Activated CD8-positive, alpha-beta memory T cell treated with anti-CD3 and anti-CD28 coated beads for 1 hour (primary cell): ENCODE measurements around the gene NAA25.
"Not testable (repeated sequence)": the region's sequence is repeated elsewhere in the genome, so short reads cannot be mapped to it uniquely, and the experiment has no call there.

Experiments
- DNase-seq, 2 donors: peaks; one replicate each; pipeline ENCODE4 v3.0.0-alpha.2; 2020; ENCODE audit warnings: low read depth in 1 of 2; ENCODE audit errors: extremely low read depth in 1 of 2

NAA25 gene

DNA sequence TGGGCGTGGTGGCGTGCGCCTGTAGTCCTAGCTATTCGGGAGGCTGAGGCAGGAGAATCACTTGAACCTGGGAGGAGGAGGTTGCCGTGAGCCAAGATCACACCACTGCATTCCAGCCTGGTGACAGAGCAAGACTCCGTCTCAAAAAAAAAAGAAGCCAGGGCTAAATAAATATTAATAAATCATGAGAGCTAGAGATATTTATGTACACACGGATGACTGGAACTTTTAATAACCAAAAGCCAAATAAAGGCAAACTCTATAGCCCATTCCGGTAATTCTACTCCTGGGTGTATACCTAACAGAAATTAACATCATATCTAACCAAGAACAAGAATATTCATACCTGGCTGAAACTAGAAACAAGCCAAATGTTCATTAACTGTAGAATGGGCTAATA is 9.1 kb upstream of the NAA25 start:
- DNase-seq: no peak

DNA sequence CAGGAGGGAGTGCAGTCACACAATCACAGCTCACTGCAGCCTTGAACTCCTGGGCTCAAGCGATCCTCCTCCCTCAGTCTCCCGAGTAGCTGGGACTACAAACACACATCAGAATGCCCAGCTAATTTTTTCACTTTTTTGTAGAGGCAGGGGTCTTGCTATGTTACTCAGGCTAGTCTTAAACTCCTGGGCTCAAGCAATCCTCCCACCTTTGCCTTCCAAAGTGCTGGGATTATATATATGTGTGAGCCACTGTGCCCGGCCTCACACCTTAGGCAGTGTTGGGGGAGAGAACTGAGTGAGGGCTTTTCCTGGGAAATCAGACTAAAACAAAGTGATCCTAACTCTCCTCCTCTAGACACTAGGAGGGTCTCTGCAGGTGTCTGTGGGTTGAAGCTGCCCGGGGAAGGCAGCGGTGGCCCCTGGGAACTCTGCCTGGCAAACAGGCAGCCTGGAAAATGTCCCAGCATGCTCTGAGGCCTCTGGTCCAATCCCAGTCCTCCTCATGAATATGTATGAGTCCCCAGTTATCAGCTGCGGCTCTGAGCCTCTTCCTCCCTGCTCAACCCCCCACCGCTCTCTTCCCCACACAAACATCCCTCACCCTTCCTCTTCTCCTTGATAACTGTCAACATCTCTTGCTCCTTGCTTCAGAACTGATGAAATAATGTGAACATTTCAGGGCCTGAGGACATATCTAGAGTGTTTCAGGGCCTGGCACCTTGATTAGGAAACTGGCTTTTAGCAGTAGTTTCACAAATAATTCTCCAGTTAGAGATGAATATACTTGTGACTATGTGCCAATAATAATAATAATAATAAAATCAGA is 7.9 kb upstream of the NAA25 start:
- no peak for DNase-seq

DNA sequence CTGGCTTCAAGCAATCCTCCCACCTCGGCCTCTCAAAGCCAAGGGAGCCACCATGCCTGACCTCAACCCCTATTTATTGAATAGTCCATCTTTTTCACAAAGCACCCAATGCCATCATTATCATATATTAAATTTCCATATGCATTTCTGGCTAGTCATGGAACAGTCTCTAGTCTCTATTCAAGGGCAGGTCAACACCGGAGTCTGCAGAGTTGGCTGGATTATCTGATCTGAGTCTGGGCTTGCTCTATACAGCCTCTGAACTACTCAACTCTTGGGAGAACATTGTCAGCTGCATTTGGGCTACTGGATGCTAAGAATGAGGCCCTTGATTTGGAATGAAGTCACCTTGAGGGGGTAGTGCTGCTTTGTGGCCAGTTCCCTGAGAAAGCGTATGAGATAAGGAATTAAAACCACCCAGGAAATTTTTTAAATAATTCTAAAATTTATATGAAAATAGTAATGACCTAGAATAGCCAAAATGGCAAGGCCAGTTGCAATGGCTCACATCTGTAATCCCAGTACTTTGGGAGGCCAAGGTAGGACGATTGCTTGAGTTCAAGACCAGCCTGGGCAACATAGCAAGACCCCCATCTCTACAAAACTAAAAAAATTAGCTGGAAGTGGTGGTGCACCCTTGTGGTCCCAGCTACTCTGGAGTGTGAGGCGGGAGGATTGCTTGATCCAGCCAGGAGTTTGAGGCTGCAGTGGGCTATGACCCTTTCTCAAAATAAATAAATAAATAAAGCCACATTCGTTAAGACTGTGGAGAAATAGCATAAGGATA is 6.9 kb upstream of the NAA25 start:
- no peak for DNase-seq

DNA sequence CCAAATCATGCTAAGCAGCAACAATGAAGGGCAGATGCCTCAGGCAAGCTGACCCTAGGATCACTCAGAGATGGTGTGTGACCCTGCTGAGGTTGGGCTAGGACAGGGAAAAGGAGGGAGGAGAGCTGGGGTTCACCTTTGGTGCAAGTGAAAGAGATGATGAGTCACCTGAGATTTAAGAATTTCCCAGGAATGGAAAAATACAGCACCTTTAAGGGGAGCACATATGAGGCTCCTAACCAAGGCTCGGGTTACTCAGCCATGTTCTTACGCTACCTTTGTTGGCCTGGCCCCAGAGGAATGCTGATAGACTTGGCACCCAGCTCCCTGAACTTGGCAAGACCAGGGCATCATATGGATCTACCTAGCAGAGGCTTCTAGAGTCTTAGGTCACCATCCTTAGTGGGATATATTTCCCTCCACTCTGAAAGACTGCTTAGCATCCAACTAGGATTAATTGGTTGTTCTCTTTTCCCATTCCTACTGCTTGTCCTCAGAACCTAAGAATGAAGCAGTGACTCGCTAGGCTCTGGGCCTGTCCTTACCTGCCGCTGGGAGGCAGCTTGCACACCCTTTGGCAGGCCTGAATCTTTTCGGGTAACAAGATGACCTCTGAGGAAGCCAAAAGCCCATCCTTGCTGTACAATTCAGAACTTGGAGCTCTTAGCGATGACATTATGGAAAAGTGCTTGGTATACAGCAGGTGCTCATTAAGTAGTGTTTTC is 4.0 kb upstream of the NAA25 start:
- no peak for DNase-seq

DNA sequence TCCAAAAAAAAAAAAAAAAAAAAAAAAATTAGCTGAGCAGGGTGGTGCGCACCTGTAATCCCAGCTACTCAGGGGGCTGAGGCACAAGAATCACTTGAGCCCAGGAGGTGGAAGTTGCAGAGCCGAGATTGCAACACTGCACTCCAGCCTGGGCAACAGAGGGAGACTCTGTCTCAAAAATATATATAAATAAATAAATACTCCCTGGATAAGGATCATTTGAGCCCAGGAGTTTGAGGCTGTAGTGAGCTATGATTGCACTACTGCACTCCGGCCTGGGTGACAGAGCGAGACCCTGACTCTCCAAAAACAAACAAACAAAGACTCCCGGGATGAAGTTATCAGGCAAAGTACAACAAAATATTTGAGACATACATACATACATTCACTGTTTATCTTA is 3.3 kb upstream of the NAA25 start:
- DNase-seq: no peak

DNA sequence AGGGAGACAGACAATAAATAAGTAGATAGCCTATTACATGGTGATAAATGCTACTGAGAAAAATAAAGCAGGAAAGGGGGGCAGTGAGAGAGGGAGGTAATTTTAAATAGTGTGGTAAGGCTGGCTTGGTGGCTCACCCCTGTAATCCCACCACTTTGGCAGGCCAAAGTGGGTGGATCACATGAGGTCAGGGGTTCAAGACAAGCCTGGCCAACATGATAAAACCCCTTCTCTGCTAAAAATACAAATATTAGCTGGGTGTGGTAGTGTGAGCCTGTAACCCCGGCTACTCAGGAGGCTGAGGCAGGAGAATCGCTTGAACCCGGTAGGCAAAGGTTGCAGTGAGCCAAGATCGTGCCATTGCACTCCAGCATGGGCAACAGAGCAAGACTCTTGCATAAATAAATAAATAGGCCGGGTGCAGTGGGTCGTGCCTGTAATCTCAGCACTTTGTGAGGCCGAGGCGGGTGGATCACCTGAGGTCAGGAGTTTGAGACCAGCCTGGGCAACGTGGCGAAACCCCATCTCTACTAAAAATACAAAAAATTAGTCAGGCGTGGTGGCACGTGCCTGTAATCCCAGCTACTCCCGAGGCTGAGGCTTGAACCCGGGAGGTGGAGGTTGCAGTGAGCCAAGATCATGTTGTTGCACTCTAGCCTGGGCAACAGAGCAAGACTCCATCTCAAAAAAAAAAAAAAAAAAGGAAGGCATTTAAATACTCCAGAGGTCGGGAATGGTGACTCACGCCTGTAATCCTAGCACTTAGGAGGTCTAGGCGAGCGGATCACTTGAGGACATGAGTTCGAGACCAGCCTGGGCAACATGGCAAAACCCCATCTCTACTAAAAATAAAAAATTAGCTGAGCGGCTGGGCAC is 2.4 kb upstream of the NAA25 start:
- not testable (repeated sequence) for DNase-seq

DNA sequence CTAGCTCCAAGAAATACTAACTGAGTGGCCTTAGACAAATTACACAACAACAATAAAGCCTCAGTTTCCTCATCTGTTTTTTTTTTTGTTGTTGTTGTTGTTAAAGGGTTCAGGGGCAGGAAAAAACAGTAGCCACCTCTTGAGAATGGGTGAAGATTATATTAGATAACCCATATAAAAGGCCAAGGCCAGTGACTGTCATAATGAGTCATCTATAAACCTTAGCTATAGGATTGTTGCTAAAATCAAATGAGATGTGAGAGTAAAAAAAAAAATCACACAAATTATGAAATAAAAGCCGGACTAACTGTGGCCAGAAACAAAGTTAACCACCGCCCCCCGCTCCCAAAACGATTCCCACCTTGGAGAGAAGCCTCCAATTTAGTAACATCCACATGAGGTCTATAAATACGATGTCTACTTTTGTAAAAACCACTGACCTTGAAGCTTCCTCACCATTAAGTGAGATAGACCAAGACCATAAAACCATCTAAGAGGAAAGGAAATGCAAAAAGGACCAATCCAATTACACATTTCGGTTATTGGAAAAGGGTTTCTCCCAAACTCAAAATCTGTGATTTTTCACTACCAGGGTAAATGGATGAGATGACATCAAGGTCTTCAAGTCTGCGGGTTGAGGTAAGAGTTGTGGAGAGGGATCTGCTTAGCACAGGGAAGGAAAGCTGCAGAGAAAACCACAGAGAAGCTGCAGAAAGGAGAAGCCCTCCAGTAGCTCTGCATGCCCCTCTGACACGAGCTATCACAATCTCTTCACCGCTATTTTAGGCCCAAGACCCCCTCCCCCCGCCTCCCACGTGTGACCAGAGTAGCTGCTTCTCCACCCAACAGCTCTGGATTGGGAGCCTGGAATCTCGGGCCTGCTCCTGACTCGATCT is 1.0 kb downstream of the NAA25 start:
- DNase-seq: no peak

DNA sequence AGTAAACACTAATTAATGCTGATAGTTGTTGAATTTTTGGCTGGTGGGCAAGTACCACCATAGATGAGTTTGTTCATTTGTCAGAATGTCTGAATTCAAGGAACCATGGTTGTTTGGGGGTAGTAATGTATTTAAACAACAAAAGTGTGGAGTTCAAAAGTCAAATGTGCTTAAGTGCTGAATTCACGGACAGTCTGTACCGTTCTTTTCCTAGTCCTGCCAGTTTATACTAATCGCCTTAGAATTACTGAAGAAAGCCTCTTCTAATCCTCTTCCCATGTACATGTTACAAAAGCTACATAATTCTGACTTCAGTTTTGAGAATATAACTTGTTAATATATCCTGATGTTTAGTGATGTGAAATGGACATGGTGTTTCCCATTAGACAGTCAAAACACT is 2.7 kb downstream of the NAA25 start:
- DNase-seq: no peak

DNA sequence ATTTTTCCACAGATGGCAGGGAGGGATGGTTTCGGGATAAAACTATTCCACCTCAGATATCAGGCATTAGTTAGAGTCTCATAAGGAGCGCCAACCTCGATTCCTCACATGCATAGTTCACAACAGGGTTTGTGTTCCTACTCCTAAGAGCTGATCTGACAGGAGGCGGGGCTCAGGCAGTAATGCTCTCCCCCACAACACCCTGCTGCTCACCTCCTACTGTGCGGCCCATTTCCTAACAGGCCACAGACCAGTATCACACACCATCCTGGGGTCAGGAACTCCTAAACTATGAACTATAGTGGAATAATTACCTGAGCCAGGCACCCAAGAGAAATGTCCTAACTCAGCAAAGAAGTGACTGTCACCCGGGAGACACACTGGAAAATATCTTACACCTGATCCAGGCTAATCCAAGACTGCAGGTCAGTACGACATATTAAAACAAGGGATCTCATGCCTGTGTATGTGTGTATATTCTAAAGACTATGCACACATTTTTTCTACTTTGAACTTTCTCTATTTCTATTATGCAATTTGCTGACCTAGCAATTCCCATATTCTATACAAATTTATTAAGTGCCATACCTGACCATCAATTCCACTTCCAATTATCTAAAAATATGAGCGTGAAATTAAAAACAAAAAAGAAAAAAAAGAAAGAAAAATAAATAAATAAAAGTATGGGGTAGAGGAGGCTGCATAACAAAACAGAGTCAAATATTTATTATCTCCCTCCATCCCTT is 4.7 kb downstream of the NAA25 start:
- no peak for DNase-seq

DNA sequence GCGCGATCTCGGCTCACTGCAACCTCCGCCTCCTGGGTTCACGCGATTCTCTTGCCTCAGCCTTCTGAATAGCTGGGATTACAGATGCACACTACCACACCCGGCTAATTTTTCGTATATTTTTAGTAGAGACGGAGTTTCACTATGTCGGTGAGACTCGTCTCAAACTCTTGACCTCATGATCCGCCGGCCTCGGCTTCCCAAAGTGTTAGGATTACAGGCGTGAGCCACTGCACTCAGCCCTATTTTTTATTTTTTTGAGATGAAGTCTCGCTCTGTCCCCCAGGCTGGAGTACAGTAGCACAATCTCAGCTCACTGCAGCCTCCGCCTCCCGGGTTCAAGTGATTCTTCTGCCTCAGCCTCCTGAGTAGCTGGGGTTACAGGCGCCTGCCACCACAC is 5.8 kb downstream of the NAA25 start:
- not testable (repeated sequence) for DNase-seq

DNA sequence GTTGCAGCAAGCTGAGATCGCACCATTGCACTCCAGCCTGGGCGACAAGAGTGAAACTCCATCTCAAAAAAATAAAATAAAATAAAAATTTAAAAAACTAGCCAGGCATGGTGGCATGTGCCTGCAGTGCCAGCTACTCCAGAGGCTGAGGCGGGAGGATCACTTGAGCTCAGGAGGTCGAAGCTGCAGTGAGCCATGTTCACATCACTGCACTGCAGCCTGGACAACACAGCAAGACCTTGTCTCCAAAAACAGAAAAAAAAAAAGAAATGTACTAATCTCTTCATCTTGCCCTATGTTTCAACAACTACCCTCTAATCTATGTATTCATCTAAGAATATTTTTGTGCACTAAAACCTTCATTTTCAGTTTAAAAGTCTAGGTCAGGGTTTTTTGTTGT is 6.5 kb downstream of the NAA25 start:
- no peak for DNase-seq

DNA sequence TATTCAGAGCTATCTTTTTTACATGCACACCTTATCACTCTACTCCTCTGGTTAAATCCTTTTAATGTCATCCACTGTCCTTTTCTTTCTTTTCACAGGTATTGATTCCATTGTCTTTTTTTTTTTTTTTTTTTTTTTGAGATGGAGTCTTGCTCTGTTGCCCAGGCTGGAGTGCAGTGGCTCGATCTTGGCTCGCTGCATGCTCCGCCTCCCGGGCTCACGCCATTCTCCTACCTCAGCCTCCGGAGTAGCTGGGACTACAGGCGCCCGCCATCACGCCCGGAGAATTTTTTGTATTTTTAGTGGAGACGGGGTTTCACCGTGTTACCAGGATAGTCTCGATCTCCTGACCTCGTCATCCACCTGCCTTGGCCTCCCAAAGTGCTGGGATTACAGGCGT is 8.1 kb downstream of the NAA25 start:
- DNase-seq: not testable (repeated sequence)

DNA sequence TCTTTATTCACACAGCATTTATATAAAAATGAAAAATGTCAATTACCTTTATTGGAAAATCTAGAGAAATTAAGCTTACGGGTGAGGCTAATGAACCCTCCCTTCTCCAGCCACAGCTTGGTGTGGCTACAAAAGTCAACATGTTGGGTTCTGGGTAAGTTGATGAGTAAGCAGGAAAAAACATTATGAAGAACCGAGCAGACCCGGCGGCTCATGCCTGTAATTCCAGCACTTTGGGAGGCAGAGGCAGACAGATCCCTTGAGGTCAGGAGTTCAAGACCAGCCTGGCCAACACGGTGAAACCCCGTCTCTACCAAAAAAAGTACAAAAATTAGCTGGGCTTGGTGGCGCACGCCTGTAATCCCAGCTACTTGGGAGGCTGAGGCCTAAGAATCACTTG is 10.9 kb downstream of the NAA25 start:
- DNase-seq: no peak

DNA sequence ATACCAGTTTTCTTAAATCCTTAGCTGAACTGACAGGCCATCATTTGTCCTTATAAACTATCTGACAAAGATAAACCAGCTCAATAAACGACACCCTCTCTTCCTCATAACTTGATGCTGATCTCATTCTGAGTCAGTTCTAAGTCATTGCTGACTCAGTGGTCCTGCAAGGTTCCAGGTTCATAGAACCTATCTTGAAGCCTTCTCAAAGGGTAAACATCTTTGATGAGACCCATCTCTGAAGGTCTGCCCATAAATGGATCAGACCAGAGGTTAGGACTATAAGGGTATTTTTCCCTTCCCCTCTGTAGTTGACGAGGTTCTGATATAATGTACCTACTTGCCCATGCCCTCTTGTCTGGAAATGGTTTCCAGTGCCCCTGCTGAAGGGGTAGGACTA is 11.9 kb downstream of the NAA25 start:
- DNase-seq: no peak

DNA sequence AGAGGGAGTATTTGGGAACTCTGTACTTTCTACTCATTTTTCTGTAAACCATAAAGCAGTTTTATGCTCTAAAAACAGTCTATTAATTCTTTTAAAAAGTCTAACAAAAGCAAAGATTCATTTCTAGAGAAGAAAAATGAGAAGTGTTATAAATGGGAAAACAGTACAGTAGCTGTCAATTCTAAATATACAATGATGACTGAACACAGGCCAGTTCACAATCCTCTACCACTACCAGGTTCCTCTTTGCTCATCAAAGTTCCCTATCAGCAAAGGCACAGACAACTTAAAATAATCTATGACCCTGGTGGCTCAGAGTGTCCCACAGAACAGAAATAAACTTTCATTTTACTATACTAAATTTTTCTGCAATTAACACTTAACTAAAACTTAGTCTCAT is 12.5 kb downstream of the NAA25 start:
- DNase-seq: no peak

DNA sequence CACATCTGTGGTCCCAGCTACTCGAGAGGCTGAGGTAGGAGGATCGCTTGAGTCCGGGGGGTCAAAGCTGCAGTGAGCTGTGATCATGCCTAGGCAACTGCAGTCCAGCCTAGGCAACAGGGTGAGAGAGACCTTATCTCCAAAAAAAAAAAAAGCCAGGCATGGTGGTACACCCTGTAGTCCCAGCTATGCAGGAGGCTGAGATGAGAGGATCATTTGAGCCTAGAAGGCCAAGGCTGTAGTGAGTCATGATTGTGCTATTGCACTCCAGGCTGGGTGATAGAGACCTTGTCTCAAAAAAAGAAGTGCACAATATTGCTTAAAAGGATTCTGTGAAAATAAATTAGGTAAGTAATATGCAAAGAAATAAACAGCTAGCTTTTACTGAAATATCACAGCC is 17.0 kb downstream of the NAA25 start:
- no peak for DNase-seq

DNA sequence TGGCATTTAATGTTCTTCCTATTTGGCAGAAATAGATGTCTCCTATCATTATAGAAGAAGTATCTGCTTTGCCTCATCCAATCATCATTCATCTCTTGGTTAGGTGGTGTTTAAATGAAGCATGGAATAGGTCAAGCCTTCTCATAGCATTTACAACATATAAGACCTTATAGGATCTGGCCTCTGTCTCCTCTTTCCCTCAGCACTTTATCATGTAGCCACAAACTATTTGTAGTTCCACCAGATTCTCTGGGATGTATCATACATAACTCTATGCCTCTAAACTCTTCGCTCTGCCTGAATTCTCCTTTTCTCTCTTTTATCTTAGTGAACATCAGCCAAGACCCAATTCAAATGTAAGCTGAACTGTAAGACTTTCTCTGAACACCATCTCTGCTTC is 20.7 kb downstream of the NAA25 start:
- DNase-seq: no peak

DNA sequence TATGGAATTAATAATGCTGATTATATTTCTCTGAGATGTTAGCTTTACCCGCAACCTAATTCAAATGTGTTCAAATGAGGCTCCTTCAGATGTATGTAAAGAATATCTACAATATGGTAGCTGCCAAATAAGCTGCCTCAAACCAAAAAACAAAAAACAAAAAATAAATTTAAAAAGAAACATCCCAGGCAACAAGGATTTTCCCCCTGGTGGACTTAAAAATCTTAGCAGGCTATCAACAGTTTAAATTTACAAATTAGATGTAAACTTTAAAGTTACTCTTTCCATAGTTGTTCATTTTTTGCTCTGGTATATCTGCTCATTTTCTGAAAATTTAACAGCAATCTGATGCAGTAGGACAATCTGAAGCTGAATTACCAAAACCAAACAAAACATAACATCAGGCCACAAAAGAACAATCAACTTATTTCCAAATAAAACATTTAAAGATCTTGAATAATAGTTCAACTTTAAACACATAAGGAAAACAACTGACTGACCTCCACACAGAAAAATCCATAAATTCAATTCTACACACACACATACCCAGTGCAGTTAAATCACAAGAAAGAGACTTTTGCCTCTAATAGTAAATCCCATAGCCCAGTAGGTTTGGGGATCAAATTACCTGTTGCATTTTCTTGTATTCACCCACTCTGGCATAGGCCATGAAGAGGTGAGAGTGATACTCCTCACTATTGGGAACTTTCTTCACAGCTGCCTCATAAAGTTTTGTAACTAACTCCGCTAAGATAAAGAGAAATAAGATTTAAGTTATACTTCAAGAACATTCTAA is 21.3 kb downstream of the NAA25 start:
- no peak for DNase-seq
